Stomach (tissue), 9 donors: Measurements from ENCODE around the gene GRXCR1. TPM values are rescaled to one million over a fixed set of nuclear protein-coding genes. Genes with fewer than 3 reads are reported as not detected.

Experiments used
- DNase-seq, 2 donors: peaks; one replicate each; pipeline versions ENCODE4 v3.0.0 to v3.0.0-alpha.2; 2013 to 2019
- H3K27ac ChIP-seq, 5 donors: fragments of 200-600 bp in 4 of 5; sonication (generic) in 4 of 5; one replicate each; pipeline ENCODE4 v1.5.1; 2013 to 2019; ENCODE audit warnings: mild to moderate bottlenecking in 1 of 5, moderate library complexity in 1 of 5
- H3K27me3 ChIP-seq, 3 donors: fragments of 200-600 bp; sonication (generic); one replicate each; pipeline ENCODE4 v1.5.1; 2017 to 2019; ENCODE audit warnings: mixed run types in 1 of 3
- H3K36me3 ChIP-seq, 4 donors: fragments of 200-600 bp; sonication (generic); 1 replicate in 3 of 4; 2 replicates in 1 of 4; pipeline ENCODE4 v1.5.1; 2016 to 2019
- H3K4me1 ChIP-seq, 4 donors: fragments of 200-600 bp; sonication (generic); one replicate each; pipeline ENCODE4 v1.5.1; 2016 to 2019
- H3K4me3 ChIP-seq, 4 donors: fragments of 200-600 bp; sonication (generic) in 3 of 4; one replicate each; pipeline ENCODE4 v1.5.1; 2016 to 2019; ENCODE audit warnings: mild to moderate bottlenecking in 1 of 4
- H3K9me3 ChIP-seq, 4 donors: fragments of 200-600 bp; sonication (generic); one replicate each; pipeline ENCODE4 v1.5.1; 2016 to 2019
- CTCF ChIP-seq, 7 experiments: fragments of 450-650 bp in 4 of 7; fragments of 200-600 bp in 3 of 7; sonication (generic) in 3 of 7; IDR thresholded peaks; one replicate each; pipeline ENCODE4 v1.5.1; 2016 to 2019; ENCODE audit warnings: antibody characterized with exemption in 7 of 7, control low read depth in 2 of 7, mild to moderate bottlenecking in 1 of 7
- EP300 ChIP-seq: sonication (generic); formaldehyde crosslinking; IDR thresholded peaks from one replicate; pipeline ENCODE4 v1.6.1; 2017; ENCODE audit warnings: antibody characterized with exemption
- POLR2A ChIP-seq, 4 donors: fragments of 450-650 bp; IDR thresholded peaks; one replicate each; pipeline ENCODE4 v1.6.1; 2016; ENCODE audit warnings: antibody characterized with exemption in 4 of 4, control low read depth in 2 of 4, mild to moderate bottlenecking in 1 of 4, moderate library complexity in 1 of 4
- POLR2AphosphoS5 ChIP-seq, 3 donors: sonication (generic); formaldehyde crosslinking; IDR thresholded peaks; one replicate each; pipeline ENCODE4 v1.6.1; 2016; ENCODE audit warnings: antibody characterized with exemption in 3 of 3
- WGBS, 5 donors: extraction: QIAGEN DNeasy Blood & Tissue Kit in 3 of 5; methylation state at CpG; one replicate each; pipeline versions ENCODE4 v1.1.5 to v1.1.7; 2013 to 2018; 5-methylcytosine and 5-hydroxymethylcytosine counted together
- intact Hi-C: fragments of 100-400 bp; cut with DNase I; formaldehyde crosslinking; loops from one replicate; pipeline ENCODE4 v1.15.1; 2023; ENCODE audit warnings: low total_unique reads
- polyA plus RNA-seq, 3 donors: library from polyadenylated mRNA; stranded (reverse); fragments of 200-250 nt; gene quantifications; one replicate each; pipeline ENCODE4 v1.2.3, GENCODE V29; 2013
- total RNA-seq, 5 donors: library from RNA; depleted of rRNA; stranded (reverse); fragments of >200 nt; gene quantifications; one replicate each; pipeline versions ENCODE4 v1.1.0 to v1.2.3, GENCODE V29; 2014 to 2016
- donor health status: healthy with polysubstance abuse.
- donor health status: Bipolar disorder and iron deficiency.
- donor health status: healthy.

GRXCR1 gene
- total and polyA plus RNA-seq, 8 donors, result not detected

DNA sequence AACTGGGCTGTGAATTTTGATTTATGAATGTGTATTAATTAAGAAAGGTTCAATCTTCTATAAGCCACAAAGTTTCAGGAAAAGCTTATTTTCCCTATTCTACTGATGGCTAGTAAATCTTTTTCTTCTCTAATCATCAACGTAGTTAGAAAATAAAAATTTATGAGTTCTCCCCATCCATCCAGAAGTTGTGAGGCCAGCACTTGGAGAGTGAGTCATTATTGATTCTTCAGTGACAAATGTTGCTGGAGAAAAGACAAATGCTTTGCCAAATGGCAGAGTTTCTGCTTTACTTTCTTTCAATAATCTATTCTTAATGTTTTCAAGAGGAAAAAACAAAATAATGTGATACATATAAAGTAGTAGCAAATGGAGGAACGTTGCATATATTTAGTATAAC is 11.3 kb upstream of the GRXCR1 start:
- Histone ChIP-seq H3K36me3 (no peaks in the 10 kb centered on the region), H3K4me1 (no peaks in the 10 kb centered on the region), H3K9me3 (peaks cover 0 to 10% (median 4%) of the 10 kb centered on the region in 4 donors), H3K27me3 (no peaks in the 10 kb centered on the region), H3K4me3 (no peak overlapping the region), H3K27ac (no peak overlapping the region)
- no peak for DNase-seq
- 41 to 59% (median 47%) methylated on average over 2 of the region's 2 CpGs for WGBS, 5 donors
- TF ChIP-seq POLR2AphosphoS5 (IDR thresholded peaks at IDR 0.05) (no peak), CTCF (IDR thresholded peaks at IDR 0.05) (no peak), POLR2A (IDR thresholded peaks at IDR 0.05) (no peak), EP300 (no peak)
- intact Hi-C loops, result no loop called here

DNA sequence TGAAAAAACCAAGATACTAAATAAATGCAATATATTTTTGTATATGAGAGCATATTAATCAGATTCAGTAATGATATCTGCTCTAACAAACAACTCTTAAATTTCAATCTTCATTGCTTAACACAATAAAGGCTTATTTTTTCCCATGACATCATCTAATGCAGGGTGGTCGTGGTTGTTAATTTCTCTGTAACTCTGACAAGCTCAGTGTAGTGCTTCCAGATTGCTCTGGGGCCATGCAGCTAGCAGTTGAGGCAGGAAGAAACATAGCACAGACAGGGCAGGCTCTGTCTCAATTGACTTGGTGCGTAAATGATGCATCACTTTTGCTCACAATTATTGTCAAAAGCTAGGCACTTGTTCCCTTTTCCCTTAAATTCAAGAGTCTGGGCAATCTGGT is 869 bp upstream of the GRXCR1 start:
- no peak for TF ChIP-seq POLR2A (IDR thresholded peaks at IDR 0.05)
- TF ChIP-seq POLR2AphosphoS5 (IDR thresholded peaks at IDR 0.05), result no peak
- no peak for TF ChIP-seq CTCF (IDR thresholded peaks at IDR 0.05)
- no peak for TF ChIP-seq EP300
- WGBS, 5 donors, result 59 to 71% (median 68%) methylated on average over 2 of the region's 2 CpGs
- H3K9me3 ChIP-seq, result peaks cover 0 to 7% (median 0%) of the 10 kb centered on the region in 4 donors

GRCh38 chr4:42895452-42895851 is 2.9 kb downstream of the GRXCR1 start:
- peaks cover 0 to 5% (median 0%) of the 10 kb centered on the region in 3 donors for H3K27me3 ChIP-seq
- no peak overlapping the region for H3K4me3 ChIP-seq
- DNase-seq, result no peak
- H3K36me3 ChIP-seq, result no peaks in the 10 kb centered on the region
- H3K27ac ChIP-seq, result no peak overlapping the region
- TF ChIP-seq POLR2A (IDR thresholded peaks at IDR 0.05), result no peak
- no peak for TF ChIP-seq EP300
- no peak for TF ChIP-seq POLR2AphosphoS5 (IDR thresholded peaks at IDR 0.05)
- TF ChIP-seq CTCF (IDR thresholded peaks at IDR 0.05), result no peak
- intact Hi-C loops, result no loop called here
- no peaks in the 10 kb centered on the region for H3K9me3 ChIP-seq
- no peaks in the 10 kb centered on the region for H3K4me1 ChIP-seq

More for the DNA sequence above, 869 bp upstream of the GRXCR1 start:
- Histone ChIP-seq H3K4me1 (no peaks in the 10 kb centered on the region), H3K36me3 (no peaks in the 10 kb centered on the region), H3K4me3 (no peak overlapping the region), H3K27me3 (peaks cover 0 to 5% (median 0%) of the 10 kb centered on the region in 3 donors), H3K27ac (no peak overlapping the region)
- no peak for DNase-seq
- intact Hi-C loops, result no loop called here

DNA sequence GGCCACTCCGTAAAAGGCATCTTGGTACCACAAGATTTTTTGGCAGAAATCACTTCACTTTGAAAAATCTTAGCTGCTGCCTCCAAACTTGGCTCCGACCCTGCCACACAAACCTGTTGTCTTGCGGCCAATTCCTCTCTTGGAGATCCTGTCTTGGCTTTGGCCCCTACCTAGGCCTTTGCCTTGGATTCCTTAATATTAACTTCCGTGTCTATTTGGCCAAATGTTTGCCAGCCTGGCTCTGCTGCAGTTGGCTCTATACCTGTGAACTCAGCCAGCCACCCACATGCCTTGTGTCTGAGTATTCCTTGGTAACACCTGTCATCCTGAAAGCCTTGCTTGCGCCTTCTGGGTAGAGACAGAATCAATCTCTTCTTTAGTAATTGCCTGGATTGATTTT is 12.5 kb downstream of the GRXCR1 start:
- H3K9me3 ChIP-seq, result no peaks in the 10 kb centered on the region
- no peaks in the 10 kb centered on the region for H3K36me3 ChIP-seq
- H3K27ac ChIP-seq, result no peak overlapping the region
- TF ChIP-seq POLR2AphosphoS5 (IDR thresholded peaks at IDR 0.05), result no peak
- TF ChIP-seq POLR2A (IDR thresholded peaks at IDR 0.05), result no peak
- TF ChIP-seq CTCF (IDR thresholded peaks at IDR 0.05), result no peak
- no peak for TF ChIP-seq EP300
- intact Hi-C loops, result no loop called here
- H3K4me3 ChIP-seq, result no peak overlapping the region
- no peaks in the 10 kb centered on the region for H3K27me3 ChIP-seq
- H3K4me1 ChIP-seq, result no peaks in the 10 kb centered on the region
- DNase-seq, result peak in 1 of 2 donors; percentile 51
- 61 to 83% (median 64%) methylated on average over 5 of the region's 5 CpGs for WGBS, 5 donors
